OCI-LY7 (cell line): ENCODE data around the gene CPXM1. TPM values are rescaled to one million over a fixed set of nuclear protein-coding genes. Genes with fewer than 3 reads are reported as not detected.
"Not testable (repeated sequence)": the region's sequence is repeated elsewhere in the genome, so short reads cannot be mapped to it uniquely, and the experiment has no call there.

ENCODE experiments used
- BruUV-seq: library from RNA; stranded (reverse); fragments of 400-500 nt; replicated peaks from 2 replicates; lab custom pipeline; 2021; lab: Mats Ljungman, UMichigan
- CTCF ChIA-PET: fragments of 300-600 bp; sonication (Branson Sonifier 250); formaldehyde crosslinking; loops from one replicate; lab custom pipeline; 2022; ENCODE audit warnings: antibody characterized with exemption; ENCODE audit not compliant: unreplicated experiment; lab: Charles Lee
- POLR2A ChIA-PET: fragments of 300-600 bp; sonication (Branson Sonifier 250); formaldehyde crosslinking; loops from one replicate; lab custom pipeline; 2022; ENCODE audit warnings: antibody characterized with exemption; lab: Charles Lee
- DNase-seq: peaks from one replicate; pipeline ENCODE4 v3.0.0-alpha.2; 2015; ENCODE audit warnings: low spot score
- H2AFZ ChIP-seq: fragments of 200-600 bp; sonication (generic), shearing (Covaris generic); 2 replicates; pipeline ENCODE4 v1.6.1; 2014; ENCODE audit warnings: mild to moderate bottlenecking, antibody characterized with exemption, low read length, moderate library complexity
- H3K27ac ChIP-seq: fragments of 200-600 bp; sonication (generic); 2 replicates; pipeline ENCODE4 v1.5.1; 2014; ENCODE audit warnings: mixed run types, low read depth, mild to moderate bottlenecking, moderate library complexity, low read length, inconsistent platforms; ENCODE audit not compliant: poor library complexity, severe bottlenecking
- H3K36me3 ChIP-seq: fragments of 200-600 bp; sonication (generic); 2 replicates; pipeline ENCODE4 v1.6.1; 2014; ENCODE audit warnings: mild to moderate bottlenecking, antibody characterized with exemption, low read length, moderate library complexity, mixed read lengths; ENCODE audit not compliant: insufficient read depth
- H3K4me1 ChIP-seq: fragments of 200-600 bp; sonication (generic); 2 replicates; pipeline ENCODE4 v1.5.1; 2014; ENCODE audit warnings: mild to moderate bottlenecking, low read length; ENCODE audit not compliant: insufficient read depth, poor library complexity, severe bottlenecking
- H3K4me2 ChIP-seq: fragments of 200-600 bp; sonication (generic); 2 replicates; pipeline ENCODE4 v1.6.1; 2014; ENCODE audit warnings: mild to moderate bottlenecking, low read length
- H3K4me3 ChIP-seq: fragments of 200-600 bp; sonication (generic); 2 replicates; pipeline ENCODE4 v1.5.1; 2014; ENCODE audit warnings: mild to moderate bottlenecking, low read depth, low read length; ENCODE audit not compliant: poor library complexity, severe bottlenecking
- H3K79me2 ChIP-seq: fragments of 200-600 bp; sonication (generic); 2 replicates; pipeline ENCODE4 v1.6.1; 2016; ENCODE audit warnings: low read depth, mild to moderate bottlenecking, low read length, moderate library complexity, mixed read lengths; ENCODE audit not compliant: insufficient read depth
- H3K9me2 ChIP-seq: fragments of 200-600 bp; sonication (generic); 2 replicates; pipeline ENCODE4 v1.6.1; 2016; ENCODE audit warnings: mild to moderate bottlenecking, low read length, mixed read lengths; ENCODE audit not compliant: insufficient read depth
- H3K9me3 ChIP-seq: fragments of 200-600 bp; sonication (generic); 2 replicates; pipeline ENCODE4 v1.6.1; 2014; ENCODE audit warnings: mild to moderate bottlenecking, mixed run types, low read length, mixed read lengths
- H4K20me1 ChIP-seq: fragments of 200-600 bp; sonication (generic); 2 replicates; pipeline ENCODE4 v1.6.1; 2014; ENCODE audit warnings: mild to moderate bottlenecking, antibody characterized with exemption, low read length, moderate library complexity, mixed read lengths; ENCODE audit not compliant: insufficient read depth
- EZH2phosphoT487 ChIP-seq: fragments of 200-600 bp; sonication (generic); IDR thresholded peaks from 2 replicates; pipeline ENCODE4 v1.6.1; 2018; ENCODE audit warnings: low read depth, borderline replicate concordance, mild to moderate bottlenecking, mixed run types, antibody characterized with exemption, low read length, moderate library complexity, mixed read lengths
- intact Hi-C: fragments of 100-400 bp; cut with micrococcal nuclease; formaldehyde crosslinking; loops from one replicate; pipeline ENCODE4 v1.10.0; 2022; ENCODE audit not compliant: unreplicated experiment
- total RNA-seq, 2 experiments: library from RNA; depleted of rRNA in 1 of 2; stranded (reverse); fragments of >200 nt in 1 of 2; shearing (Covaris generic) in 1 of 2; gene quantifications; 2 replicates each; pipeline ENCODE4 v1.2.3, GENCODE V29; 2014 to 2022
- TF ChIP-seq, protein P1 (sequence below): fragments of 200-600 bp; sonication (generic); conservative IDR thresholded peaks from 2 replicates; pipeline ENCODE4 v1.5.1; 2014; ENCODE audit warnings: mild to moderate bottlenecking, antibody characterized with exemption, low read length, moderate library complexity, mixed read lengths

Gene CPXM1
- total RNA-seq, 2 experiments from 2014 or later: not detected

DNA sequence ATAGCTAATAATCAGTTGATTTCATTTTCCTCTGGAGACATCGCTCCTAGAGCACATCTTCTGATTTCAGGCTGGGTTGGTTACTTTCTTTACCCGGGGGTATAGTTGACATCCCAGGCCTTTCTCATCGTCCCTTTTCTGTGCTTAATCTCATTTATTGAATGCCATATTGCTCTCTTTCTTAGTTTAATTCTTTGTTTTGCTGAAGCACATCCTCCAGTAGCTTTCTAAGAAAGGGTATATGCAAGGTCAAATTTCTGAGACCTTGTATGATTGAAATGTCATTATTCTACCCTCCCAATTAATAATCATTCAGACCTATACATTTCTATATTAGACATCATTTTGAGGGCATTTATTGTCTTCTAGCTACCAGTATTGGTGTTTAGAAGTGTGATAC, 11.8 kb upstream of the CPXM1 start:
- H3K79me2 ChIP-seq: no peaks in the 10 kb centered on the region
- H3K4me1 ChIP-seq: no peaks in the 10 kb centered on the region
- ChIA-PET CTCF (no interaction called here), POLR2A (no interaction called here)
- no TSS peak for BruUV-seq
- no peaks in the 10 kb centered on the region for H4K20me1 ChIP-seq
- intact Hi-C loops: no loop called here
- 0 out of 2 replicates have a peak, but pooled peaks cover 6% of the 10 kb centered on the region for H3K9me3 ChIP-seq
- no peak overlapping the region for H3K4me3 ChIP-seq
- TF ChIP-seq EZH2phosphoT487: no peak
- TF ChIP-seq, protein P1, sequence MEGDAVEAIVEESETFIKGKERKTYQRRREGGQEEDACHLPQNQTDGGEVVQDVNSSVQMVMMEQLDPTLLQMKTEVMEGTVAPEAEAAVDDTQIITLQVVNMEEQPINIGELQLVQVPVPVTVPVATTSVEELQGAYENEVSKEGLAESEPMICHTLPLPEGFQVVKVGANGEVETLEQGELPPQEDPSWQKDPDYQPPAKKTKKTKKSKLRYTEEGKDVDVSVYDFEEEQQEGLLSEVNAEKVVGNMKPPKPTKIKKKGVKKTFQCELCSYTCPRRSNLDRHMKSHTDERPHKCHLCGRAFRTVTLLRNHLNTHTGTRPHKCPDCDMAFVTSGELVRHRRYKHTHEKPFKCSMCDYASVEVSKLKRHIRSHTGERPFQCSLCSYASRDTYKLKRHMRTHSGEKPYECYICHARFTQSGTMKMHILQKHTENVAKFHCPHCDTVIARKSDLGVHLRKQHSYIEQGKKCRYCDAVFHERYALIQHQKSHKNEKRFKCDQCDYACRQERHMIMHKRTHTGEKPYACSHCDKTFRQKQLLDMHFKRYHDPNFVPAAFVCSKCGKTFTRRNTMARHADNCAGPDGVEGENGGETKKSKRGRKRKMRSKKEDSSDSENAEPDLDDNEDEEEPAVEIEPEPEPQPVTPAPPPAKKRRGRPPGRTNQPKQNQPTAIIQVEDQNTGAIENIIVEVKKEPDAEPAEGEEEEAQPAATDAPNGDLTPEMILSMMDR: no peak
- H2AFZ ChIP-seq: no peak overlapping the region
- no peaks in the 10 kb centered on the region for H3K36me3 ChIP-seq
- H3K27ac ChIP-seq: no peak overlapping the region
- H3K9me2 ChIP-seq: no peaks in the 10 kb centered on the region
- H3K4me2 ChIP-seq: no peak overlapping the region
- no peak for DNase-seq

DNA sequence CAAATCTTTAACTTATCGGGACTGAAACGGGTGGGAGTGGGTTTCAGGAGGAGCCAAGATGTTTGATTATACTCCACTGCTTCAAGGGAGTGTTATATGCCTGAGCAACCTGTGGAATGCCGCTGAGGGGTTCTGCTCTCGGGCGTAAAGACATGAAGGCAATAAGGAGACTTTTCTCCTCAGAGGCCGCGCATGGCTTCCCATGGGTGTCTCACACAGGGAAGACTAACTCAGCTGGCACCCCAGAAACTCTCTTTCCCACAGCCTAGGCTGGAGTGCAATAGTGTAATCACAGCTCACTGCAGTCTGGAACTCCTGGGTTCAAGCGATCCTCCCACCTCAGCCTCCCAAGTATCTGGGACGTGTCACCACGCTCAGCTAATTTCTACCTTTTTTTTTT, 9.3 kb upstream of the CPXM1 start:
- Histone ChIP-seq H2AFZ (no peak overlapping the region), H3K4me1 (no peaks in the 10 kb centered on the region), H3K79me2 (no peaks in the 10 kb centered on the region), H3K9me2 (no peaks in the 10 kb centered on the region), H3K27ac (no peak overlapping the region), H3K4me3 (no peak overlapping the region), H4K20me1 (no peaks in the 10 kb centered on the region), H3K4me2 (no peak overlapping the region), H3K36me3 (no peaks in the 10 kb centered on the region), H3K9me3 (0 out of 2 replicates have a peak, but pooled peaks cover 6% of the 10 kb centered on the region)
- ChIA-PET CTCF (interaction anchor here (0.5 kb wide), 1 partner anchor 160 kb away, joined by 3 read pairs; no protein-coding TSS in a partner anchor), POLR2A (interaction anchor here (0.6 to 0.7 kb wide), 2 partner anchors 80 to 81 kb away, joined by 3 to 4 read pairs; no protein-coding TSS in a partner anchor)
- intact Hi-C loops: no loop called here
- DNase-seq: no peak
- TF ChIP-seq, protein P1: no peak
- TF ChIP-seq EZH2phosphoT487: no peak
- no TSS peak for BruUV-seq

DNA sequence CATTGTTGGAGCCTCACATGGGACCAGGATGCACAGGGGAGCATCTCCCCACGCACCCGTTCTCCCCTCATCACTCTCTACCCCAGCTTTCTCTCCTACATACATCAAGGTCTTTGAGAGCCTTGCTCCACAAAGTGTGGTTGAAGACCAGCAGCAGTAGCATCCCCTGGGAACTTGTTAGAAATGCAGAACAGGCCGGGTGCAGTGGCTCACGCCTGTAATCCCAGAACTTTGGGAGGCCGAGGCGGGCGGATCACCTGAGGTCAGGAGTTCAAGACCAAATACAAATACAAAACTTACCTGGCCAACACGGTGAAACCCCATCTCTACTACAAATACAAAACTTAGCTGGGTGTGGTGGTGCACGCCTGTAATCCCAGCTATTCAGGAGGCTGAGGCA, 7.5 kb upstream of the CPXM1 start:
- H3K9me2 ChIP-seq, intact Hi-C loops, BruUV-seq, H3K79me2 ChIP-seq, H3K9me3 ChIP-seq, H3K27ac ChIP-seq, H4K20me1 ChIP-seq, DNase-seq, H3K4me3 ChIP-seq, H3K4me2 ChIP-seq, POLR2A ChIA-PET, H3K4me1 ChIP-seq, H3K36me3 ChIP-seq, H2AFZ ChIP-seq: not testable (repeated sequence)
- CTCF ChIA-PET: interaction anchor here (0.6 kb wide), 1 partner anchor 54 kb away, joined by 3 read pairs; no protein-coding TSS in a partner anchor
